GM12891 (cell line): ENCODE results near the gene CHMP6. TPM values are rescaled to one million over a fixed set of nuclear protein-coding genes. Genes with fewer than 3 reads are reported as not detected.

Experiments
- DNase-seq: peaks from one replicate; pipeline ENCODE4 v3.0.0; 2011; ENCODE audit warnings: low spot score; ENCODE audit not compliant: insufficient read length
- FAIRE-seq: peaks from 2 replicates; lab custom pipeline; 2011; peaks lifted over from hg19 to GRCh38; lab: Jason Lieb, UNC
- PAX5 ChIP-seq: IDR thresholded peaks from 2 replicates; pipeline ENCODE4 v1.6.1; 2011; ENCODE audit warnings: low read length, moderate library complexity, mild to moderate bottlenecking; ENCODE audit not compliant: insufficient read depth, severe bottlenecking
- POLR2A ChIP-seq: IDR thresholded peaks from 2 replicates; pipeline ENCODE4 v1.6.1; 2011; ENCODE audit warnings: low read depth, low read length, control low read depth
- POLR2AphosphoS5 ChIP-seq: IDR thresholded peaks from 2 replicates; pipeline ENCODE4 v1.6.1; 2011; ENCODE audit warnings: low read depth, low read length, control low read depth
- POU2F2 ChIP-seq: IDR thresholded peaks from 2 replicates; pipeline ENCODE4 v1.6.1; 2011; ENCODE audit warnings: low read depth, mild to moderate bottlenecking, control low read depth, low read length, moderate library complexity
- SPI1 ChIP-seq: IDR thresholded peaks from 2 replicates; pipeline ENCODE4 v1.6.1; 2011; ENCODE audit warnings: low read depth, low read length, control low read depth
- TAF1 ChIP-seq: IDR thresholded peaks from 2 replicates; pipeline ENCODE4 v1.6.1; 2011; ENCODE audit warnings: low read depth, low read length, control low read depth
- polyA plus RNA-seq: library from polyadenylated mRNA; unstranded; fragments of >200 nt; gene quantifications from one replicate; pipeline ENCODE4 v1.2.1, GENCODE V29; 2012; ENCODE audit warnings: low read depth, missing spikeins, inconsistent platforms; ENCODE audit not compliant: missing spikeins

Gene CHMP6
- polyA plus RNA-seq, result 11.2 TPM

- TF ChIP-seq PAX5, result peak; percentile 50
- TF ChIP-seq POLR2A, result no peak
- peak; percentile 91 for DNase-seq
- peak; percentile 96 for FAIRE-seq
Measured at GRCh38 chr17:80991645-80992076, at the start of gene CHMP6. TSS of gene CHMP6 (plus strand) at chr17:80991841. CDS start at chr17:80991919, 78 bp downstream.

GRCh38 chr17:80942423-80943345, 49.0 kb upstream of the CHMP6 start:
- FAIRE-seq (no peak), DNase-seq (no peak)

GRCh38 chr17:80943346-80944145, 48.1 kb upstream of the CHMP6 start:
- TF ChIP-seq TAF1 (no peak), POLR2A (no peak), POU2F2 (no peak), POLR2AphosphoS5 (no peak), PAX5 (no peak), SPI1 (no peak)
- FAIRE-seq (no peak), DNase-seq (no peak)

More at GRCh38 chr17:80942423-80943345, 49.0 kb upstream of the CHMP6 start:
- TF ChIP-seq POLR2AphosphoS5, result no peak
- TF ChIP-seq PAX5, result no peak
- no peak for TF ChIP-seq POLR2A
- no peak for TF ChIP-seq SPI1
- TF ChIP-seq POU2F2, result no peak
- no peak for TF ChIP-seq TAF1

GRCh38 chr17:80944326-80944725, 47.3 kb upstream of the CHMP6 start:
- TF ChIP-seq PAX5 (no peak), POU2F2 (no peak), POLR2A (no peak), POLR2AphosphoS5 (no peak), SPI1 (no peak)
- FAIRE-seq, result no peak

GRCh38 chr17:80945736-80946135, 45.9 kb upstream of the CHMP6 start:
- DNase-seq (no peak), FAIRE-seq (no peak)
- no peak for TF ChIP-seq POLR2A
- TF ChIP-seq PAX5, result no peak
- no peak for TF ChIP-seq SPI1
- TF ChIP-seq TAF1, result no peak
- TF ChIP-seq POU2F2, result no peak
- no peak for TF ChIP-seq POLR2AphosphoS5

More at GRCh38 chr17:80944326-80944725, 47.3 kb upstream of the CHMP6 start:
- no peak for DNase-seq

- DNase-seq (no peak), FAIRE-seq (no peak)
- TF ChIP-seq TAF1 (no peak), POU2F2 (no peak), POLR2A (no peak), POLR2AphosphoS5 (no peak), PAX5 (no peak), SPI1 (no peak)
Measured at GRCh38 chr17:80946449-80946848, 45.2 kb upstream of the CHMP6 start.

- DNase-seq (no peak), FAIRE-seq (no peak)
- no peak for TF ChIP-seq TAF1
- TF ChIP-seq PAX5, result no peak
- no peak for TF ChIP-seq SPI1
- TF ChIP-seq POU2F2, result no peak
- TF ChIP-seq POLR2A, result no peak
- no peak for TF ChIP-seq POLR2AphosphoS5
Measured at GRCh38 chr17:80947200-80947940, 44.3 kb upstream of the CHMP6 start.

GRCh38 chr17:80948019-80948975, 43.3 kb upstream of the CHMP6 start:
- TF ChIP-seq POLR2AphosphoS5, result no peak
- TF ChIP-seq SPI1, result no peak
- no peak for FAIRE-seq
- DNase-seq, result no peak
